ENCODE results near the gene ZNRF3. TPM values are rescaled to one million over a fixed set of nuclear protein-coding genes. Genes with fewer than 3 reads are reported as not detected.
"Not testable (repeated sequence)": the region's sequence is repeated elsewhere in the genome, so short reads cannot be mapped to it uniquely, and the experiment has no call there.

Gene ZNRF3
- total RNA-seq, 1 donor from 2014 or later = 4.8 TPM

DNA sequence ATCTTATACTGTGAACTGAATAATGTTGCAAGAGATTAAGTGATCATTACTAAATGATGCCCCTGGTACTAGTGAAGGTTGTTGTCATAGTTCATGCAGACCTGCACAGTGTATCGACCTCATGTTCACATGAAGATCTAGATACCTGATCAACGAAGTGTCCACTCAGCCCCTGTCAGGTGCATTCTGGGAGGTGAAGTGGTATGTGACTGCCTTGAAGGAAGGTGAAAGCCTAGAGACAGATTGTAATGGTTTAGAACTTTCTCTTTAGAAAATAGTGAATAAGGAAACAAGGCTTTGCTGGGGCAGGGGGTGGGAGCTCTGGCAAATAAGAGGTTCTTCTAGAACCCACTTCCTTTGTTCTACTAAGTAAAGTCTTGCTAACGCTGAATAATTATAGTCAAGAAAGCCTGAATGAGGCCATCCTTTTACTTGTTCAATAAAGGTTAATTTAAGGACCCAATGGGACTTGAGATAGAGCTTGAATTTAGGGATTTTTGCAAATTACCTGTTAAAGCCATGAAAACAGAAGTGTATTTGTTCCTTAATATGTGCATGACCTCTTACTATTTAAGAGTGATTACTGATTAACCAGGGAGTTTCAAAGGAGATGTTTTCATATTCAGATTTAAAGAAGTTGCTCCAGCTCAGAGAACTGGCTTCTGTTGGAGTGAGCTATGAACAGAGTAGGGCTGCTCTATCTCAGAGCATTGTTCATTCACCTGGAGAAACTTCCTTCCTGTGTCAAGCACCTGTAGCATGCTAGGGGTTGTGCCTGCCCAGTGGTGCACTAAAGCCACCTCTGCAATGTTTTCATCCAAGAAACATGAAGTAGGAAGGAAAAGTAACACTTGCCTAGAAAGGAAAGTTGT is 132.9 kb downstream of the ZNRF3 start:
- intact Hi-C loops (cut with DNase I) = no loop called here
- no peak for DNase-seq (ENCODE audit: low spot score)

DNA sequence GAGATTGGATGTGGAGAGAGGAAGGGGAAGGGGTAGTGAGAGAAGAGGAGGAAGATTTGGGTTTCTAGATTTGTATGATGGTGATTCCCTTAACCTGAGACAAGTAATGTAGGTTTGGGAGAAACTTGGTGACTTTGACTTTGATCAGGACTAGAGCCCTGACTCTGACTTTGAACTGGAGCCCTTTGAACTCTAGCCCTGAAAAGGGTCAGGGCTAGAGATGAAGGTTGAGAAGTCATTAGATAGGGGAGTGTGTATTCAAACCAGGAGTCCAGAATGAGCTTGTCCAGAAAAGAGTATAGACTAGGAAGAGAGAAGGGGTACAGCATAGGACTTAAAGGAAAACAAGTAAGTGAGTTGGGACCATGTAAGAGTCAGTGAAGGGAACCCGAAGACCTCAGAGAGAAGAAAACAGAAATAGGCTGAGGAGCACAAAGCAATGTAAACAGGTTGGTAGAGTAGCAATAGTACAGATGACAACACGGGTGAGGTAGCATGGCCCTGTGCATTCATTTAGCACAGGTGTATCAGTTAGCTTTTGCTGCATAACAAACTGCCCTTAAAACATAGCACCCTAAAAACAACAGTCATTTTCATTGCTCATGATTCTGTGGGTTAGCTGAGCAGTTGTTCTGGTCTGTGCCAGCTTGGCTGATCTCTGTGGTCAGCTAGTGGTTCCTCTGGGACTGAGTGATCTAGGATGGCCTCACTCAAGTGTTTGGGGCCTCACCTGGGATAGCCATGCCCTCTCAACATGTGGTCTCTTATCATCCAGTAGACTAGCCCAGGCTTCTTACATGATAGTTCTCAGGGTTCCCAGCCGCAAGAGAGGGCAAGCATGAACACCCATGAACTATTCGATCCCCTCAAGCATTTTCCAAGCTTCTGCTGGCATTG is 135.2 kb downstream of the ZNRF3 start:
- intact Hi-C loops (cut with DNase I) = no loop called here
- DNase-seq (ENCODE audit: low spot score) = no peak

DNA sequence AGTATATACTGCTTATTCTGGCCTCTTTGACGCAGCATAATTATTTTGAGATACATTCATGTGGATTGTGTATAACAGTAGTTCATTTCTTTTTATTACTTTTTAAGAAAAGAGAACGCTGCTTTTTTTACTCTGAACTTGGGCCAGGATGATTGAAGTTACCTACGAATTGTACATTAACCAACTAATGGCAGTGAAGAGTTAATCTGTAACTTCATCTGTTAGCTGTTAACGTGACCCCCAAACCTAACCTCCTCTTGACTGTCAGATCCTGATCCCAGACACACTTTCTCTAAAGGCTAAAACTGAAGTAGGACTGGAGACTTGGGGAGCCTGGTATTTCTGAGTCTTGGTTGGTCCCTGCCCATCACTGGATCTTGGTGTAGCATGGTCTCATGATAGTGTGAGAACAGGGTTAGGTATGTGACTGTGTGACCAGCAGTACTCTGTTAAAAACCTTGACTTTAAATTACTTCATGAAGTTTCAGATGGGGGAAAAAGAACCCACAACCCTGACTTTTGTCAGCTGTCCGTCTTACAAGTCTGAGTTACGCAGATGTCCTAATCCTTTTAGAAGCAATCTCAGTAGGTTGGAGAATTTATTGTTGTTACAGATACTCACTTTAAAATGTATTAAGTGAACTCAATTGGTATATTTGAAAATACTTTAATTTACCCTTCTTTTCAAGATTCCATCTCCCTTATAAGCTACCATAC is 138.9 kb downstream of the ZNRF3 start:
- DNase-seq (ENCODE audit: low spot score) = no peak
- intact Hi-C loops (cut with DNase I) = no loop called here

DNA sequence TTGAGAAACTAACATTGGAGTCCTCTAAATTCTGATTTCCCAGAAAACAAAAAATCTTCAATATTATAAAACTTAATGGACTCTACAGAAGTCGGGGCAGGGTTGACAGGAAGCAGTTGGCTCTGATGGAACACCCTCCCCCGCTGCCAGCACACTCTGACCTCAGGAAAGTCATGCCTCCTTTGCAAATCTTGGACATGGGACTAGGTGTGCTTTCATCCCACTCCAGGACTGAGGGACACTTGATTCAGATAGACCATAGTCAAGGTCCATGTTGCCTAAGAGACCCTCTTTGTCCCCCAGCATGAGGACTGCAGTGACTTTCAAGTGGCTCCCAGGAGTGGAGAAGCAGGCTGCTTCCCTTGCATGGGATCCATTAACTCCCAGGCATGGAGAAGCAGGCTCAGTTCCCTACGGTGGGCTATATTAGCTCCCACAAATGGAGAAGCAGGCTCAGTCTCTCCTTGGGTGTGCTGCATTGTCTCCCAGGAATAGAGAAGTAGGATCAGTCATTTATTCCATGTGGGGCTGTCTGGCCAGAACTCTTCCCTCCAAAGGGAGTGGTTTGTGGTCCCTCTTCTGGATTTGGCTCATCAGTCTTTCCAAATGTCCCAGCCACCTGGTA is 139.9 kb downstream of the ZNRF3 start:
- DNase-seq (ENCODE audit: low spot score) = no peak
- intact Hi-C loops (cut with DNase I) = no loop called here

DNA sequence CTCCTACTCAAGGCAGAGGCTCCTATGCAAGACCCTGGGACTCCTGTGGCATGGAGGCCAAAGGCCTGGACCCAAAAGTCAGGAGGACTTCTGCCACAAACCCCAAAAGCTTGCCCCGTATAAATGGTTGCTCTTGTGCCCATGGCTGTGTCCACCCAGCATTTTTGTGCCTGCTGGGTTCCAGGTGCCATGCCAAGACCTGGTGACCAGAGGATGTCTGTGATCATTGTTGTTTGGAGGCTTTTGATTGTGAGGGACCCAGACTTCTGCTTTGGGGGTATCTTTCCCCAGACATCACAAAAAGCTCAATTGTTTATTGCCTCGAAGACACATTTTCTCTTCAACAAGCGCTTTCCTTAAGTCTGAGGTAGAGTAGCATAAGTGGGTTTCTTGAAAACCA is 143.2 kb downstream of the ZNRF3 start:
- no peak for DNase-seq (ENCODE audit: low spot score)
- intact Hi-C loops (cut with DNase I) = no loop called here

DNA sequence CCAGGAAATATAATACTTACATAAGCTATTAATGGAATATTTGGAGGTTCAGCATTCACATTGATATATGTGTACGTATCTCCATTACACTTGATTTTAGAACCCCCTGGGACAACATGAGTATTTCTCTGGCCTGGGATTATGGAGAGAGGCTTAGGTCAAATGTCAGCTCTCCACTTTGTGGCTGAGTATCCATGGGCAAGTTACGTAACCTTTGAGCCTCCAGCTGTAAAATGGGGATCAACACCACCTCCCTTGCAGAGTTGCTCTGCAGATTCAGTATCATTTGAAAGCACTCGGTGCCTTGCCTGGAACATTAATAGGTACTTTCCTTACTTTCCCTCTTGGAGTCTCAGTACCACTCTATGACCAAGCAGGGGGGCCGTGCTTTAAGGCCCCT is 145.1 kb downstream of the ZNRF3 start:
- DNase-seq (ENCODE audit: low spot score) = no peak
- intact Hi-C loops (cut with DNase I) = no loop called here

DNA sequence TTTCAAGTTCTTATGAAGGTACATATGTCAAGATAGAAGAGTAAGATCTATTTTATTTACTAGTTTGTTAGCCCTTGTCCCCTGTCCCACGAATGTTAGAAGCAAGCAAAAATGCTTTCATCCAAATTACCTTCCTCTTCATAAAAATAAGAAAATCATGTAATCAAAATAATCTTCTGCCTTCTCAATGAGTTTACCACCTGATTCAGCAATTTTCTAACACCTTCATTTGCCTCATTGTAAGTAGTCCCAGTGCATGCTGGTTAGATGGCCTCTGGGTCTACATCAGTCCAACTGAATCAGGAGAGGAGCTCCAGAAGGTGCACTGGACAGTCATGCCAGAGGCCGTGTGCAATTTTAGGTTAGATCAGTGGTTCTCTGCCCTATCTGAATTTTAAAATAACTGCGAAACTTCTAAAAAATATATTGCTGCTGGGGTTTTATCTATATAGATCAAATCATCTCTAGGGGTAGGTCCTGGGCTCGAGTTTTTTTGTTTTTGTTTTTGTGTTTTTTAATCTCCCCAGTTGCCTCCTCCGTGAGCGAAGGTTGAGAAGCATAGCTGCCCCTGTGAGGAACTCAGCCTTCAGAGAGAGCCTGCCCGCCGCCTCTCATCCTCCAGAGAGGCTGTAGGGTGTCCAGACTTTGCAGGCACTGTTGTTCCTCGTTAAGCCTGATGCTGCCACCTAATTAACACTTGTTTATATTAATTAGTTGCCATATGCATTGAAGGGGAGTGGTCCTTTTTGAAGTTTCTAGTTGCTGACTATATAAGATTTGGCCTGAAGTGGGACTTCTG is 146.0 kb downstream of the ZNRF3 start:
- intact Hi-C loops (cut with DNase I) = no loop called here

DNA sequence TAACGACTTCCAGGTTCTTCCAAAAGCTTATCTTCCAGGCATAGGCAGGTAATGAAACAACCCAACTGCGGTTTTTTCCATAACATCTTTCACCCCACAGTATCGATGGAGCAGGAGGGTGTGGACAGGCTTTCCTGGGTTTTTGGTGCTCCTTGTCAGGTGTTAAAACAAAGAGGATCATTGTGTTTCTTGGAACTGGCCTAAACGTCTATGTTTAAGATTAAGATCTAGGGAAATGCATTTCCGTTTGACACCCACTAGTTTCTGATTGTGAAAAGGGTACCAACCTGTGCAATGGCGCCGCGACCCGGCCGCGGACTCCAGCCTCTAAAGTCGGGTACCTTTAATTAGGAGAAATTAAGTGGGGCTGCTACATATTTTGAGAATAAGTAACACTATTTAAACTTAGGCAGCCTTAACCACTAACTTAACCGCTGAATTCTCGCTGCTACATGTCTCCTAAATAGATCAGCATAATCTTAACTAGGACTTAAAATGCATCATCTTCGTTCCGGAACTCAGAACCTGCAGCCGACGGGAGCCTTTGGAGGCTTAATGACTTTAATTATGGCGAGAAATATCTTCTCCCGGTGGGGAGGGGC is 146.7 kb downstream of the ZNRF3 start:
- DNase-seq (ENCODE audit: low spot score) = no peak
- intact Hi-C loops (cut with DNase I) = loop anchor here (10.0 kb wide), 1 partner anchor 145 kb away; the partner anchor contains the start of gene ZNRF3

More for the DNA sequence above, 146.0 kb downstream of the ZNRF3 start:
- no peak for DNase-seq (ENCODE audit: low spot score)

DNA sequence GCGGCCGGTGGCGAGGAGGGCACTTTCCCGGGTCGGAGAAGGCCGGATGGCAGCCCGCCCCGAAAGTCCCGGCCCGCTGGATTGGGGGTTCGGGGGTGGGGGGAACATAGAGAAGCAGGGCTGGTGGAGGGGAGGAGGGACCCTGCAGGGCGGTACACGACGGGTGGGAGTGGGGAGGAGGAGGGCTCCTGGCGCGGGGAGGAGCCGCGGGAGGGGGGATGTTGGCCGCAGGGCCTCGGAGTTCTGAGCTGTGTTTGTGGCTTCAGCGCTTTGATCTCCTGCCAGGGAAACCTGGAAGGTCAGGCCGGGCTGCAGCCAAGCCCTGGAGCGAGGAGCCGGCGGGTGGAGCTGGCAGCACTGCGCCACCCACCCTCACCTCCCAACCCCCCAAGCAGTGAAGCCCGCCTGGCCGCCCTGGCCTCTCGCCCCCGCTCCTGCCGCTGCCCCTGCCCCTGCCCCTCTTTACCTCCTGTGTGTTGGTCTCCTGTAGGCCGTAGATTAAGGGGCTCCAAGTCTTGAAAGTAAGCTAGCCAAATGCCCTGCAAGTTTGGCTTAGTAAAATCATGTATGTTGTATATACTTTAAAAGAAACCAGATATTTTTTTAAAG is 147.3 kb downstream of the ZNRF3 start:
- intact Hi-C loops (cut with DNase I) = loop anchor here (10.0 kb wide), 1 partner anchor 146 kb away; the partner anchor contains the start of gene ZNRF3
- peak; percentile 86 for DNase-seq (ENCODE audit: low spot score)

DNA sequence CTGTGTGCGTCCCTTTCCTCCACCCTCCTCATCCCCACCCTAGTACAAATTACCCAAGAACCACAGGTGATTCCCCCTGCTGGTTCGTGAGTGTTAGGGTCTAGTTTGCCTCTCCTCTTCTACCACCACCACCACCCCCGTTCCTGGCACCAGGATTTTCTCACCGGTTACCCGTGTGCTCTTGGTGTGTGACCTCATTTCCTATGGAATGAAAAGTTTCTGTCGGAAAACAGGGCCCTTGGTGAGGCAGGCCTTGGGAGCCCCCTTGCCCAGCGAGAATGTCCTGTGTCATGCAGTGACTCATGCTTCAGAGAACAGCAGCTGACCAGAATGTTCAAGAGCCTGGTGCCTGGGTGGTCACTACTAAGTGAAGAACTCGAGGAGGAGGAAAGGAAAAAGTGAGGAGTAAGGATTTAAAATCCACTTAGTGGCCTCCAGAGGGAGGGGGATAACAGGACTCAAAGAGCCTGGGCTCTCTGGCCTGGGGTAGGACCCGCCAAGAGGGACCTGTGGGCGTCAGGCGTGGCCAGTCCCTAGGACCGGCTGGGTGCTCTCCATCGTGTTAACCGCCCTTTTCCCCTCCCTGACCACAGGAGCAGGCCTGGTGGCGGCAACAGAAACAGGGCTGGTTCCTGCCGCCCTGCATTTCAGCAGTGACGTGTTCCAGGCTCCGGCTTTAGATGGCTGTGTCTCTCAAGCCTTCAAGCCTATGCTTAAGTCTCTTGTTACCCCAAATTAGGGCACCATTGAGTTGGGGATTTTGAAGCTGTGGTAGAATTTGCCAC is 148.0 kb downstream of the ZNRF3 start:
- no peak for DNase-seq (ENCODE audit: low spot score)
- intact Hi-C loops (cut with DNase I) = loop anchor here (10.0 kb wide), 1 partner anchor 147 kb away; the partner anchor contains the start of gene ZNRF3

DNA sequence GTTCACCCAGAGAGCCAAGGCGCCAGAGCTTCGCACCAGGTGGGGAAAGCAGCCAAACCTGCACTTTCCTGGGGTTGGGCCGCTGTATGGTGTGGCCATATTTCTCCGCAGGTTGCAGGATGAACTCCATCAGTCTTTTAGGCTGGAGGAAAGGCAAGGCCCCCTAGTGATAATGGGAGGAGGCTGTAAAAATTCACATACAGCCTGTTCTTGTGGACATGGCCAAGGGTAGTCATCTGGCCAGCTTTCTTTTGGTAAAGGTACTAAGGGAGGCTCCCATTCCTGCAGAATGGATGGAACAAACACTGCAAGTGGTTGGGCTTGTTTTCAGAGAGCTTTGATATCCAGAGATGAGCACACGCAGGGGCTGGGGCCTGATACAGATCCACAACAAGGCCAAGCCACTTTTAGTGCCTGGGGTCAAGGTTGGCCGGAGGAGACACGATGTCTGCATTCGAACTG is 148.7 kb downstream of the ZNRF3 start:
- DNase-seq (ENCODE audit: low spot score) = no peak
- intact Hi-C loops (cut with DNase I) = loop anchor here (10.0 kb wide), 1 partner anchor 147 kb away; the partner anchor contains the start of gene ZNRF3

DNA sequence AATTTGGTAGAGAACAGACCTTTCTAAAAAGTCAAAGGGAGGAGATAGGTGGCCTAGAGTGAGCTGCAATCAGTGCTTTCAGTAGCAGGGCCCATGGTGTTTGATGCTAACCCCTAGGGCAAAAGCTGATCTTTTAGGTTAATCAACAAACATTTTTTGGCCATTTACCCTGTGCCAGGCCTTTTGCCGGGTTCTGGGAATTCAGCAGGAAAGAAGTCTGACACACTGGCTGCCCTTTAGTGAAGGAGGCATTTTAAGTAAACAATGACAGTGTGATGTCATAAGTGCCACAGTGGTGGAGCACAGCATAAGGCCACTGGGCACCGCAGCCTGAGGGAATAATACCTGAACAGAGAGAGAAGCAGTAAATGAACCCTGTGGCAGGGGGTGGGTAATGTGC is 149.2 kb downstream of the ZNRF3 start:
- intact Hi-C loops (cut with DNase I) = loop anchor here (10.0 kb wide), 1 partner anchor 148 kb away; the partner anchor contains the start of gene ZNRF3
- DNase-seq (ENCODE audit: low spot score) = no peak

DNA sequence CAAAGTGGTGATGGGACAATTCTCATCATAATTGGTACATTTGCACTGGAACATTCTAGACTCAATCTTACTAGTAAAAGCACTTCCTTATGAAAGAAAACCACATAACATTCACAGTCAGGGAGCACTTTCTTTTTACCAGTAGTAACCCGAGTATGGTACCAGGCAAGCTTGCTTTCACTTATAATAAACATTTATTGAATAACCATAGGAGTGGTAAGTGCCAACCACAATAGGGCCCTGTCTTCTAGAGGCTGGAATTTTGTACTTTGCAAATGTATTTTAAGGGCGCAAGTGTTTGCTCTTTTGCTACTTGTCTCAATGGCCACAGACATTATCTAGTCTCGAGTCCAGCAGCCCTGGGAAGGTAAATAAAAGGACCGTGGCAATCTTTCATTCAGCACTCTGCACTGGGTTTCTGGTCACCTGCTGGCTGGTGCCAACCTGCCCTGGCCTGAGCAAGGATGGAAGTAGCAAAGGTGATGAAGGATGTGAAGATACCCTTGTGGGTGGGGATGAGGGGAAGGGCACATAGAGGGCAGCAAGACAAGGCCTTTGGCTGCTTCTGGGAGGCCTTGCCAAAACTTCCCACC is 154.1 kb downstream of the ZNRF3 start:
- intact Hi-C loops (cut with DNase I) = loop anchor here (10.0 kb wide), 1 partner anchor 153 kb away; the partner anchor contains the start of gene ZNRF3
- no peak for DNase-seq (ENCODE audit: low spot score)

DNA sequence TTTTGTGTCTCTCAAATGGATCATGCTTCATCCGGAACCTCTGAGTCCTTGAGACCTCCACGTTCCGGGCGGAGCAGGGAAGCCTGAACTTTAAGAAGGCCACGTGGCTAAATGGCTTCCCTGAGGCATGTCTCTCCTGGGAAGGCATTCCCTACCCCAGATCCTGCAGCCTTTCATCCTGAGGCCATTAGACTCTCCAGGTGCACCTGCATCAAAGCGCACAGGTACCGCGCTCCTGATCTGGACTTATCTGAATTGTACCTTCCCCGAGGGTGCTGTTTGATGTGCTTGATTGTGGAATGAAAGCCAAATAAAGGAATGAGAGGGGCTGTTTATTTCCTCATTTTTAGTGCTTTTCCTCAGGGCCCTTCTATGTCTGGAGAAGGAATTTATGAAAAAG is 155.8 kb downstream of the ZNRF3 start:
- intact Hi-C loops (cut with DNase I) = loop anchor here (10.0 kb wide), 1 partner anchor 154 kb away; the partner anchor contains the start of gene ZNRF3
- DNase-seq (ENCODE audit: low spot score) = no peak

DNA sequence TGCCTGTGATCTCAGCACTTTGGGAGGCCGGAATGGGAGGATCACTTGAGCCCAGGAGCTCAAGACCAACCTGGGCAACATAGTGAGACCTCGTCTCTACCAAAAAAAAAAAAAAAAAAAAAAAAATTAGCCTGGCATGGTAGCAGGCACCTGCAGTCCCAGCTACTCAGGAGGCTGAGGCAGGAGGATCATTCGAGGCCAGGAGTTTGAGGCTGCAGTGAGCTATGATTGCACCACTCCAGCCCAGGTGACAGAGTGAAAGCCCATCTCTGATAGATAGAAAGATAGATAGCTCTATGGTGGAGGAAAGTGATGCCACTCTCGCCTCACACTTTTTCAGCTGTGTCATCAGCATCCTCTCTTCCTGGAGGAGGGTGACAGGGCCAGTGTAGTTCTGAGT is 156.3 kb downstream of the ZNRF3 start:
- intact Hi-C loops (cut with DNase I) = loop anchor here (1.0 to 10.0 kb wide), 4 partner anchors 155 to 435 kb away; partner anchors contain the start of gene ZNRF3
- not testable (repeated sequence) for DNase-seq (ENCODE audit: low spot score)
